Germinal center (tissue), 1 donor: ENCODE measurements around the gene DENND1A.

ENCODE experiments used
- DNase-seq: peaks from one replicate; pipeline ENCODE4 v3.0.0; 2012; ENCODE audit warnings: mixed read lengths, low spot score

DENND1A gene

DNA sequence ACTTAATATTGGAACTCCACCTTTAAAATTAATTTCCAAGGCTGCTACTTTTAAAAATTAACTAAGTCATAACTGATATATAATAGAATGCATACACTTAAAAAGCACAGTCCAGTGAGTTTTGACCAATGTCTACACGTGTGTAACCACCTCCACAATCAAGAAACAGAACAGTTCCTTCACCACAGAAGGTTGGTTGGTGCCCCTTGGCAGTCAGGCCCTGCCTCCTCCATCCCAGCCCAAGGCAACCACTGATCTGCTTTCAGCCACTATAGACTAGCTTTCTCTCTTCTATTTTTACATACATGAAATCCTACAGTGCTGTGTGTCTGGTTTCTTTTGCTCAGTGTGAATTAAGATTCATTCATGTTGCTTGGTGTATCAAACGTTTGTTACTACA lies 358.7 kb downstream of the DENND1A start:
- no peak for DNase-seq

- DNase-seq = no peak
Observed at GRCh38 chr9:123568691-123569688, 360.9 kb downstream of the DENND1A start.

- no peak for DNase-seq
Observed at GRCh38 chr9:123567013-123567412, 362.9 kb downstream of the DENND1A start.

DNA sequence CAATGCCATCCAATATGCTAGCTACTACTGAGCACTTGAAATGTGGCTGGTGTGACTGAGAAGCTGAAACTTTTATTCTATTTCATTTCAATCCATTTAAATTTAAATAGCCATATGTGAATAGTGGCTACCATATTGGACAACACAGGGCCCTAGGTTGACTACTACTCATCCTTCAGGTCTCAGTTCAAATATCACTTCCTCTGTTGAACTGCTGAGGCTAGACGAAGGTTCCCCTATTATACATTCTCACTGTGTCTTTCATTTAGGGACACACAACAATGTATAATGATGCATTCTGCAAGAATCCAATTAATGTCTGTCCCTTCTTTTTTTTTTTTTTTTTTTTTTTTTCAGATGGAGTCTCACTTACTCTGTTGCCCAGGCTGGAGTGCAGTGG lies 365.3 kb downstream of the DENND1A start:
- no peak for DNase-seq

DNA sequence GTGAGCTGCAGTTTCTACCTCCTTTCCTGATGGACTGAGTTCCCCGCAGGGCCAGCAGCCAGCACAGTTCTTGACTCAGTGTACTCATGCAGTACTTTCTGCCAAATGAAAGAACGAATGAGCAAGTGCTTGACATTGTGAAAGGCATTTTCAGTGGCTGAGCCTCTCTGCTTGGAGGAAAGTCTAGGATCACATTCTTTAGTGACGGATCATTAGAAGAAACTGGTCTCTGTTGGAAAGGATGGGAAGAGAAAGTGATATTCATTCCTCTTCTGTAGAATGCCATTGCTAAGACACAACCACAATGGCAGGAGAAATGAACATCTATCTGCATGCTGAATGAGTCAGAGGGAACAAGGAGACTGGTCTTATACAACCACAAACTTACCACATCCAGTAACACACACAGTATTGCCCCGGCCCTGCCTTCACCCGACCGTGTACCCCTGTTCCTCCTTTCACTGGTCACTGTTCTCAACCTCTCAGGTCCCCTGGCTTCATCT lies 367.0 kb downstream of the DENND1A start:
- DNase-seq = no peak

DNA sequence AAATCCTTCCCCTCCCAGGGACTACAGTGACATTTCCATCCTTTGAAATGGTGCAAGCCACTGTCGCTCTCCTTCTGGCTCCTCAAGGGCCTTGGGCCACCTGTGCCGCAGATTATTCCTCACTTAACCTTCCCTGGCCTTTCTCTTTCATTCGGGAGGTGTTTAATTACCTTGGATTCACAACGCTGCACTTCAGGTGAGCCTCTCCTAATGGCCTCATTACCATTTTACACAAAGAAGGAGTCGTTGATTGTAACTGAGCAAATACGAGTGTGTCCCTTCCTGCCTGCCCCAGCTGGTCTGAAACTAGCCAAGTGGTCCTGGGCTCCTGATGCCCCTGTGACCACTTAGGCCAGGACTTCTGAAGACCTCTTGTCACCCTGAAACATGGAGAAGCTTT lies 368.9 kb downstream of the DENND1A start:
- no peak for DNase-seq

DNA sequence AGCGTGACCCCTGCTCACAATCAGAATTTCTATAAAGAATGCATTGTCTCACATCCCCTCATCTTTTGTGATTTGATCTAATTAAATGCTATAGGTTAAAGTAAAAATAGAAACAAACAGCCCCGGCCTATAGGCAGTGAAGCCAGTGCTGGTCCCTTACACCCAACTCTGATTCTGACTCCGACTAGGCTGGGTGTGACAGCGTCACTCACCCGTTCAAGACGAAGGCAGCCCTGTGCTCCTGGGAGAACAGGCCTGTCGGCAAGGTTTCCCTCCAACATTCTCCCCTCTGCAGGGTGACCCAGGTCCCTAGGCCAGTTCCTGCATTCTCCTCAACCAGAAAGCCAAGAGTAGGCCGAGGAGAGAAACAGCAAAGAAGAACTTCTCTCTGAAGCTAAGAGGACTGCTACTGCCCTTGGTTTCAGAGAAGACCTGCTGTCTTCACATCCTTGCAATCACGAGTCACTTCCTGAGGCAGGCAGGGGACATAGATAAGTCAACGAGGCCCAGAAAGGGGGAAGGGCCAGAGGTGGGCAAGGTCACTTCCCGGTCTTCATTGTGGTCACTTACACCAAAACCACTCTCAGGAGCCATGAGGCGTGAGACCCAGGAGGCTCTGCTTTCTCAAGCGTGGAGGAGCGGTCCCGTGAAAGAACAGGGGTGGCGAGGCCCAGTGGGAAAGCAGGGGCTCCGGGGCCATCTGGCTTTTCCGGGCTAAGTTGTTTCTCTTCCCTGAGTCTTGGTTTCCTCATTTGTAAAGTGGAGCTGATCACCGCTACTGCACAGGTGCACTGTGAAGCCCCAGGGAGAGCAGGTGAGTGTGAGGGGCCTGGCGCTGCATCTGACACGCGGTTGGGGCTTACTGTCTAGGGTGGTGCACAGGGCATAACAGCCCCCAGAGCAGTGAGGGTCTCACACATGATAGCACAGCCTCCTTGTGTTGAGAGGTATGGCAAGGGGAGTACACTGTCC lies 373.2 kb downstream of the DENND1A start:
- DNase-seq = no peak

- DNase-seq = no peak
Observed at GRCh38 chr9:123555646-123556045, 374.3 kb downstream of the DENND1A start.

DNA sequence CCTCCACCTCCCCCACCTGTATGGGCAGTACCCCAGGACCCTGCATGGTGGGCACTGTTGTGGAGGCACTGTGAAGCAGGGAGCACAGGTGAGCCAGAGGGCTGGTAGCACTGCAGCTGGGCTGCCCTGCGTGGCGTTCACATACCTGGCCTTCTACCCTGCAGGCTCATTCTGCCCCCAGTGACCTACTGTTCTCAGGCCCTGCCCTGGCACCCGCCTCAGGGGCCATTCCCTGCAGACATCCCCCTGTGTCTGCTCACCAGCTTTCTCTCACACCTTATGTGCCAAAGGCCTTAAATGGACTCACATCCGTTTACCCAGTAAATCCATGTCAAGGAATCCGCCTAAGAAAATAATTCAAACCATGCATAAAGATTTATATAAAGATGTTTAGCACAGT lies 377.4 kb downstream of the DENND1A start:
- DNase-seq = no peak

GRCh38 chr9:123551734-123552133 lies 378.2 kb downstream of the DENND1A start:
- no peak for DNase-seq

- DNase-seq = no peak
Observed at GRCh38 chr9:123550797-123551196, 379.1 kb downstream of the DENND1A start.

GRCh38 chr9:123550012-123550411 lies 379.9 kb downstream of the DENND1A start:
- no peak for DNase-seq

DNA sequence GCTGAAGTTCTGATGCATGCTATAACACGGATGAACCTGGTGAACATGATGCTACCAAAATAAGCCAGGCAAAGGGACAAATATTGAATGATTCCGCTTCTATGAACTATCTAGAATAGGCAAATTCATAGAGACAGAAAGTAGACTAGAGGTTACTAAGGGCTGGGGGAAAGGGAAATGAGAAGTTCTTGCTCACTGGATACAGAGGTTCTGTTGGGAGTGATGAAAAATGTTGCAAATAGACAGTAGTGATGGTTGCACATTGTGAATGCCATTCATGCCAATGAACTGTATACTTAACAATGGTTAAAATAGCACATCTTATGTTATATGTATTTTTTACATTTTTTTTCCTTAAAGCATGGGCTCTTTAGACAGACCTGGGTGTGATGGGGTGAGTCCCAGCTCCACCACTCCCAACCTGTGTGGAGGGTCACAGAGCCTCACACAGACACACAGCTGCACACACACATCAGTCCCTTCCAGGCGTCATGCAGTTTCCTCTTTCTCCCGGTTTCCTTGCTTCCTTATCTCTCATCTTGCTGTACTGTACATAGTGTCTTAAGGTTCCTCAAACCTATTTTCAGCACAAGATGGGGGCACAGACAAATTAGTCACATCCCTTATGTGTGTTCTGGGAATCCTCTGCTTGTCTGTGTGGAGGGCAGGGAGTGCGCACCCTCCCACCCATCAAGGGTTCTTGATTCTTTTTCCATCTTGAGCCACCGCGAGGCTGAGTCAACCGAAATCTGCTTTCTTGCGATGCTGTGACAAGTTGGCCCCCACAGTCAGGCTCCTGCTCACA lies 381.0 kb downstream of the DENND1A start:
- no peak for DNase-seq

- peak; percentile 36 for DNase-seq
Observed at GRCh38 chr9:123544007-123544827, 385.7 kb downstream of the DENND1A start.

DNA sequence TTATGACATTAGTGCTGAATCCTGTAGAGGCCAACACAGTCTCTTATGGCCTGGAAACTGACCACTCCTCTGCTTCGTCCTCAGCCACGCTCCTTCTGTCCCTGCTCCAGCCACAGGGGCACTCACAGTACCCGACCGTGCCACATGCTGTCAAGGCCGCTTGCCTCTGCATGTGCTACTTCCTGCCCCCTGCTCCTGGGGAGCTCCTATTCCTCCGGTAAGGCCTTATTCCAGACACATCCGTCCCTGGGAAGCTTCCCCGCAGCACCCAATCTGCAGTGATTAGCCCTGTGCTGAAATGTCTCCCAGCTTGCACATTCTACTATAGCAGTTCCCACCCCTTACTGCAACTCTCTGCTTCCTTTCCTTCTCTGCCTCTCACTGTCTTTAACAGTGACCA lies 386.4 kb downstream of the DENND1A start:
- no peak for DNase-seq

GRCh38 chr9:123542435-123543225 lies 387.3 kb downstream of the DENND1A start:
- DNase-seq = no peak

GRCh38 chr9:123541411-123541810 lies 388.5 kb downstream of the DENND1A start:
- no peak for DNase-seq

DNA sequence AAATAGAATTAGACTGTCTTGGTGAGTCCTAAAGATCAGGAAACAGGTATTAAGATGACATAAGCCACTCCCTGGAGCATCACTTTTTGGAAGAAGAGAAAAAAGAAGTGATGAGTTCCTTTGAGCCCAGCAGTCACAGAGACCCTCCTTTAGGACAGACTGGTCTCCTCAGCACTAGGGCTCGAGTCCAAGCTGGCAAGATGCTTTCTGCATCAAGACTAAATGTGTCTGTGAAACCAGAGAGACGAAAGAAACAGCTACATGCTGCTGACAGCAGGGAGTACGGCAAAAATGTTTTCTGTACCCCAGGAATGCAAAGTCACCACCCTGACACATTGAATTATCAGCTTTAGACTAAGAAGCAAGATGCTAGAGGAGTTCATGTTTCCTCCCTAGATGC lies 389.5 kb downstream of the DENND1A start:
- no peak for DNase-seq

DNA sequence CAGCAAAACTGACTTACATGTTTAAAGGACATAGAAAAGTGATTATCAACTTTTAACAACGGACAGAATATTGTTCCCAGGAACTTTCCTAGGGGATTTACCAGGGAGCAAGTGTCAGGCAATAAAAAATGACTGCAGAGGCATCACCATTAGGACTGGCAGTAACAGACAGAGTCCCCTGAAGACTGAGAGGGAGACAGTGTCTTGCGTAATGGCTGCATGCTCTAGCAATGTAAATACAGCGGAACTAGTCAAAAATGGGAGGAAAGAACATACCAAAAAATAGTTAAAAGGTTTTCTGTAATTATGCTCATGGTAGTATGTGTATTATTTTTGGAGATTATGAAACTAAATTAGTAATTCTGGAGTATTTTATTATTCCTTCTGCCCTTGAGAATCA lies 392.1 kb downstream of the DENND1A start:
- no peak for DNase-seq

DNA sequence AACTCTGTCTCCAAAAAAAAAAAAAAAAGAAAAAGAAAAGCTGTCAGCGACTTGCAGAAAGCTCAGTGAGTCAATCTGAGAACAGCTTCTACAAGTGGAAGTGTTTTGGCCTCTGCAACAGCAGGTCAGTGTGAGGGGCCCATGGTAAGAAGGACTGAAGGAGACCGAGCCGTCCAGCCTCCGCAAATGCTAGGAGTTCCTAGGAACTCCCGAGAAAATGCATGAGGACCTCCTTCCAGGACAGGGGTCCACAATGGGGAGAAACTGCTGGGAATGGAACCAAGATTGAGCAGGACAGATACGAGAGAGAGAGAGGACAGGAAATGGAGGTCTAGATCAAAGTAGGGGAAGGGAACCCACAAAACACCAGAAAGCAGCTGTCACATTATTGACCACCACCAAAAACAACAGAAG lies 393.5 kb downstream of the DENND1A start:
- no peak for DNase-seq
